Measurements from ENCODE around the gene SLC29A1. TPM values are rescaled to one million over a fixed set of nuclear protein-coding genes. Genes with fewer than 3 reads are reported as not detected.

The SLC29A1 gene
- total and polyA plus RNA-seq, 9 of the 15 experiments (the other 6 are each of a cell fraction or from before 2014, with no cell fraction given), result 18.9 to 170 (median 57.7) TPM

DNA sequence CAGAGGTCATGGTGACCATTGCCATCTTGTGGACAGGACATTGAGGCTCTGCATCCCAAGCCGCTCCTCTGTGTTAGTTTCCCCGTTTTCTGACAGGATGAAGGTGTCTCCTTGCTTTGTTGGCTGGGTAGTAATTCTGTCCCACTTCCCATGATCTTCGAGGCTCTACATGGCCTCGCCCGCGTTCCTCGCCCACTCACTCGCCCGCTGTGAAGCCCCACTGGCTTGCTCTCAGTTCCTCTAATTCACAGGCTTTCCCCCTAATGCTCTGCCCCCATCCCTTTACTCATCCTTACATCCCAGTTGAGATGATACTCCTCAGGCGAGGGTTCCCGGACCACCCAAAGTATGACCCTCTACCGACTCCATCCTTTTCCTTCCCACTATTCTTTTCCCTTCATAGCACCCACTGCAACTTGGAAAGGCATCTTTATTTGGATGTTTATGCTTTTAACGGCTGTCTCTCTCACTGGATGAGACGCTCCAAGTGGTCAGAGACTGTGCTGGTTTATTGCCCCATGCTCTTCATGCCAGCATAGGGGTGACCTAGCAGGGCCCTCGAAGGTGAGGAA, 34.4 kb downstream of the SLC29A1 start (continued):
- TF ChIP-seq, protein P1, sequence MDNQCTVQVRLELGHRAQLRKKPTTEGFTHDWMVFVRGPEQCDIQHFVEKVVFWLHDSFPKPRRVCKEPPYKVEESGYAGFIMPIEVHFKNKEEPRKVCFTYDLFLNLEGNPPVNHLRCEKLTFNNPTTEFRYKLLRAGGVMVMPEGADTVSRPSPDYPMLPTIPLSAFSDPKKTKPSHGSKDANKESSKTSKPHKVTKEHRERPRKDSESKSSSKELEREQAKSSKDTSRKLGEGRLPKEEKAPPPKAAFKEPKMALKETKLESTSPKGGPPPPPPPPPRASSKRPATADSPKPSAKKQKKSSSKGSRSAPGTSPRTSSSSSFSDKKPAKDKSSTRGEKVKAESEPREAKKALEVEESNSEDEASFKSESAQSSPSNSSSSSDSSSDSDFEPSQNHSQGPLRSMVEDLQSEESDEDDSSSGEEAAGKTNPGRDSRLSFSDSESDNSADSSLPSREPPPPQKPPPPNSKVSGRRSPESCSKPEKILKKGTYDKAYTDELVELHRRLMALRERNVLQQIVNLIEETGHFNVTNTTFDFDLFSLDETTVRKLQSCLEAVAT (IDR thresholded peaks at IDR 0.05), result 0 out of 4 replicates have a peak, but pooled peaks of 1 of the 2 experiments have one; percentile 29
- TF ChIP-seq YY1 (IDR thresholded peaks at IDR 0.05; ENCODE audit: borderline replicate concordance in 1 of 3, control insufficient read depth in 1 of 3, extremely low read depth in 1 of 3, insufficient read depth in 3 of 3, insufficient read length in 1 of 3, insufficient replicate concordance in 2 of 3, low read depth in 1 of 3, low read length in 2 of 3), result peak in 1 of 3 experiments; percentile 12
- no peak for TF ChIP-seq ATF1 (CRISPR knock-in tag; IDR thresholded peaks at IDR 0.05)
- TF ChIP-seq ATF1 (tag; IDR thresholded peaks at IDR 0.05), result peak; percentile 65; the same call in 1 of the 2 replicates
- TF ChIP-seq PPARD (CRISPR knock-in tag; IDR thresholded peaks at IDR 0.05), result no peak
- TF ChIP-seq ZNF232 (CRISPR knock-in tag; IDR thresholded peaks at IDR 0.05), result 0 out of 2 replicates have a peak, but pooled peaks have one; percentile 21
- 0 out of 2 replicates have a peak, but pooled peaks have one; percentile 43 for TF ChIP-seq ZNF165 (CRISPR knock-in tag; IDR thresholded peaks at IDR 0.05; ENCODE audit: borderline replicate concordance)
- TF ChIP-seq HDAC2 (IDR thresholded peaks at IDR 0.05), result peak; percentile 60
- no peak for TF ChIP-seq ZNF444 (CRISPR knock-in tag; IDR thresholded peaks at IDR 0.05)
- TF ChIP-seq, protein P2, sequence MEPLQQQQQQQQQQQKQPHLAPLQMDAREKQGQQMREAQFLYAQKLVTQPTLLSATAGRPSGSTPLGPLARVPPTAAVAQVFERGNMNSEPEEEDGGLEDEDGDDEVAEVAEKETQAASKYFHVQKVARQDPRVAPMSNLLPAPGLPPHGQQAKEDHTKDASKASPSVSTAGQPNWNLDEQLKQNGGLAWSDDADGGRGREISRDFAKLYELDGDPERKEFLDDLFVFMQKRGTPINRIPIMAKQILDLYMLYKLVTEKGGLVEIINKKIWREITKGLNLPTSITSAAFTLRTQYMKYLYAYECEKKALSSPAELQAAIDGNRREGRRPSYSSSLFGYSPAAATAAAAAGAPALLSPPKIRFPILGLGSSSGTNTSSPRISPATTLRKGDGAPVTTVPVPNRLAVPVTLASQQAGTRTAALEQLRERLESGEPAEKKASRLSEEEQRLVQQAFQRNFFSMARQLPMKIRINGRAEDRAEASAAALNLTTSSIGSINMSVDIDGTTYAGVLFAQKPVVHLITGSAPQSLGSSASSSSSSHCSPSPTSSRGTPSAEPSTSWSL (CRISPR knock-in tag; IDR thresholded peaks at IDR 0.05; ENCODE audit: borderline replicate concordance), result no peak
- TF ChIP-seq KLF1 (tag; IDR thresholded peaks at IDR 0.05), result no peak
- TF ChIP-seq, protein P3, sequence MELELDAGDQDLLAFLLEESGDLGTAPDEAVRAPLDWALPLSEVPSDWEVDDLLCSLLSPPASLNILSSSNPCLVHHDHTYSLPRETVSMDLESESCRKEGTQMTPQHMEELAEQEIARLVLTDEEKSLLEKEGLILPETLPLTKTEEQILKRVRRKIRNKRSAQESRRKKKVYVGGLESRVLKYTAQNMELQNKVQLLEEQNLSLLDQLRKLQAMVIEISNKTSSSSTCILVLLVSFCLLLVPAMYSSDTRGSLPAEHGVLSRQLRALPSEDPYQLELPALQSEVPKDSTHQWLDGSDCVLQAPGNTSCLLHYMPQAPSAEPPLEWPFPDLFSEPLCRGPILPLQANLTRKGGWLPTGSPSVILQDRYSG (tag; conservative IDR thresholded peaks at IDR 0.05; ENCODE audit: low read depth), result peak; percentile 70
- TF ChIP-seq, protein P4, sequence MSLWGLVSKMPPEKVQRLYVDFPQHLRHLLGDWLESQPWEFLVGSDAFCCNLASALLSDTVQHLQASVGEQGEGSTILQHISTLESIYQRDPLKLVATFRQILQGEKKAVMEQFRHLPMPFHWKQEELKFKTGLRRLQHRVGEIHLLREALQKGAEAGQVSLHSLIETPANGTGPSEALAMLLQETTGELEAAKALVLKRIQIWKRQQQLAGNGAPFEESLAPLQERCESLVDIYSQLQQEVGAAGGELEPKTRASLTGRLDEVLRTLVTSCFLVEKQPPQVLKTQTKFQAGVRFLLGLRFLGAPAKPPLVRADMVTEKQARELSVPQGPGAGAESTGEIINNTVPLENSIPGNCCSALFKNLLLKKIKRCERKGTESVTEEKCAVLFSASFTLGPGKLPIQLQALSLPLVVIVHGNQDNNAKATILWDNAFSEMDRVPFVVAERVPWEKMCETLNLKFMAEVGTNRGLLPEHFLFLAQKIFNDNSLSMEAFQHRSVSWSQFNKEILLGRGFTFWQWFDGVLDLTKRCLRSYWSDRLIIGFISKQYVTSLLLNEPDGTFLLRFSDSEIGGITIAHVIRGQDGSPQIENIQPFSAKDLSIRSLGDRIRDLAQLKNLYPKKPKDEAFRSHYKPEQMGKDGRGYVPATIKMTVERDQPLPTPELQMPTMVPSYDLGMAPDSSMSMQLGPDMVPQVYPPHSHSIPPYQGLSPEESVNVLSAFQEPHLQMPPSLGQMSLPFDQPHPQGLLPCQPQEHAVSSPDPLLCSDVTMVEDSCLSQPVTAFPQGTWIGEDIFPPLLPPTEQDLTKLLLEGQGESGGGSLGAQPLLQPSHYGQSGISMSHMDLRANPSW (CRISPR knock-in tag; IDR thresholded peaks at IDR 0.05), result peak; percentile 26; the same call in 1 of the 2 replicates
- TF ChIP-seq, protein P5, sequence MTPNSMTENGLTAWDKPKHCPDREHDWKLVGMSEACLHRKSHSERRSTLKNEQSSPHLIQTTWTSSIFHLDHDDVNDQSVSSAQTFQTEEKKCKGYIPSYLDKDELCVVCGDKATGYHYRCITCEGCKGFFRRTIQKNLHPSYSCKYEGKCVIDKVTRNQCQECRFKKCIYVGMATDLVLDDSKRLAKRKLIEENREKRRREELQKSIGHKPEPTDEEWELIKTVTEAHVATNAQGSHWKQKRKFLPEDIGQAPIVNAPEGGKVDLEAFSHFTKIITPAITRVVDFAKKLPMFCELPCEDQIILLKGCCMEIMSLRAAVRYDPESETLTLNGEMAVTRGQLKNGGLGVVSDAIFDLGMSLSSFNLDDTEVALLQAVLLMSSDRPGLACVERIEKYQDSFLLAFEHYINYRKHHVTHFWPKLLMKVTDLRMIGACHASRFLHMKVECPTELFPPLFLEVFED (CRISPR knock-in tag; conservative IDR thresholded peaks at IDR 0.05), result peak; percentile 93
